Psoas muscle (tissue), 8 donors: ENCODE data around the gene TRAPPC11. TPM values are rescaled to one million over a fixed set of nuclear protein-coding genes. Genes with fewer than 3 reads are reported as not detected.

Experiments
- ATAC-seq, 4 donors: fragments of 200-7000 bp; cut with Tn5 transposase; one replicate each; pipeline ENCODE4 v1.9.1; 2020; ENCODE audit warnings: moderate library complexity in 3 of 4, mild to moderate bottlenecking in 2 of 4
- DNase-seq, 2 donors: peaks; one replicate each; pipeline ENCODE4 v3.0.0-alpha.2; 2020
- H3K27ac ChIP-seq: fragments of 200-600 bp; one replicate; pipeline ENCODE4 v1.8.0; 2022
- H3K27me3 ChIP-seq, 3 donors: fragments of 200-600 bp in 1 of 3; one replicate each; pipeline versions ENCODE4 v1.6.1 to v1.8.0; 2013 to 2022; ENCODE audit warnings: low read length in 2 of 3, mild to moderate bottlenecking in 2 of 3, moderate library complexity in 1 of 3; ENCODE audit not compliant: insufficient read depth in 3 of 3
- H3K36me3 ChIP-seq, 2 donors: fragments of 200-600 bp in 1 of 2; one replicate each; pipeline versions ENCODE4 v1.6.1 to v1.8.0; 2013 to 2022; ENCODE audit warnings: low read depth in 1 of 2, mild to moderate bottlenecking in 1 of 2, moderate library complexity in 1 of 2; ENCODE audit not compliant: insufficient read depth in 1 of 2
- H3K4me1 ChIP-seq: fragments of 200-600 bp; one replicate; pipeline ENCODE4 v1.8.0; 2022
- H3K4me3 ChIP-seq: fragments of 200-600 bp; one replicate; pipeline ENCODE4 v1.8.0; 2022; ENCODE audit warnings: mild to moderate bottlenecking
- H3K9me3 ChIP-seq: fragments of 200-600 bp; one replicate; pipeline ENCODE4 v1.8.0; 2022
- WGBS, 3 donors: extraction: QIAGEN DNeasy Blood & Tissue Kit; methylation state at CpG; one replicate each; pipeline versions ENCODE4 v1.1.6 to v1.1.7; 2013; 5-methylcytosine and 5-hydroxymethylcytosine counted together
- intact Hi-C, 2 donors: fragments of 100-400 bp; cut with DNase I; formaldehyde crosslinking; loops; one replicate each; pipeline versions ENCODE4 v1.11.0 to v1.14.2; 2022
- polyA plus RNA-seq, 3 donors: library from polyadenylated mRNA; stranded (reverse); fragments of 200-250 nt; gene quantifications; one replicate each; pipeline ENCODE4 v1.2.3, GENCODE V29; 2013
- total RNA-seq, 4 donors: library from RNA; stranded (reverse); fragmentation: NEBNext Ultra II Directional in 2 of 4; extraction: Animal tissue kit (Norgen Biotek cat#: 25700) in 2 of 4; gene quantifications; one replicate each; pipeline versions ENCODE4 v1.2.1 to v1.2.4, GENCODE V29; 2021 to 2023
- TF ChIP-seq, protein P1 (sequence below): fragments of 200-600 bp; IDR thresholded peaks from one replicate; pipeline ENCODE4 v1.8.0; 2022; ENCODE audit warnings: antibody characterized with exemption
- donor health status: healthy with polysubstance abuse.
- donor health status: DM: no; HTN: no; CAD: no; lungs with moderate emphysema.
- donor health status: Bipolar disorder and iron deficiency.
- donor health status: healthy.
- donor health status: DM: yes; HTN: yes; CAD: no.
- donor health status: DM: no; HTN: no; CAD: no.
- donor health status: DM: no; HTN: no; CAD: no.
- donor health status: DM: yes; HTN: yes; CAD: no.

The TRAPPC11 gene
- total and polyA plus RNA-seq, 7 donors, result 10.5 to 24.3 (median 20.6) TPM

DNA sequence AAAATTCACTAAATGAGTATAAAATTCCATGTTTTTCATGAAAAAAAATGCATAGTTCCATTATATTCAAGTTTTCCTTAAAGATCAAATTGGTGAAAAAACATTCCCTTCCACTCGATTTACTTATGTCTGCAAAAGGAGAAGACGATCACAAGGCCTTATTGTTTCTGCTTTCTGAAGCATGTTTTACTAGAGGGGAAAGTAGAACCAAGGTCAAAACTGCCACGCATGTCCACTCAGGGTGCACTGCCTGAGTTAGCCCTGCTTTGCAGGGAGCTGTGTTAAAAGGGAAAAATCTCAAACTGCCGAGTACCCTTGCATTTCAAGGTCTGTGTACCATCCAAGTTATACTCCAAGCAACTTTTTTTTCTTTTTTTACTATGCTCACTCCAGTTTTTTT lies 57.2 kb downstream of the TRAPPC11 start:
- no peak for DNase-seq
- H3K36me3 ChIP-seq, result peaks cover 0 to 30% of the 10 kb centered on the region in 2 donors
- ATAC-seq, result no peak
- no peaks in the 10 kb centered on the region for H3K4me1 ChIP-seq
- TF ChIP-seq, protein P1, sequence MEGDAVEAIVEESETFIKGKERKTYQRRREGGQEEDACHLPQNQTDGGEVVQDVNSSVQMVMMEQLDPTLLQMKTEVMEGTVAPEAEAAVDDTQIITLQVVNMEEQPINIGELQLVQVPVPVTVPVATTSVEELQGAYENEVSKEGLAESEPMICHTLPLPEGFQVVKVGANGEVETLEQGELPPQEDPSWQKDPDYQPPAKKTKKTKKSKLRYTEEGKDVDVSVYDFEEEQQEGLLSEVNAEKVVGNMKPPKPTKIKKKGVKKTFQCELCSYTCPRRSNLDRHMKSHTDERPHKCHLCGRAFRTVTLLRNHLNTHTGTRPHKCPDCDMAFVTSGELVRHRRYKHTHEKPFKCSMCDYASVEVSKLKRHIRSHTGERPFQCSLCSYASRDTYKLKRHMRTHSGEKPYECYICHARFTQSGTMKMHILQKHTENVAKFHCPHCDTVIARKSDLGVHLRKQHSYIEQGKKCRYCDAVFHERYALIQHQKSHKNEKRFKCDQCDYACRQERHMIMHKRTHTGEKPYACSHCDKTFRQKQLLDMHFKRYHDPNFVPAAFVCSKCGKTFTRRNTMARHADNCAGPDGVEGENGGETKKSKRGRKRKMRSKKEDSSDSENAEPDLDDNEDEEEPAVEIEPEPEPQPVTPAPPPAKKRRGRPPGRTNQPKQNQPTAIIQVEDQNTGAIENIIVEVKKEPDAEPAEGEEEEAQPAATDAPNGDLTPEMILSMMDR, result no peak
- no peak overlapping the region for H3K4me3 ChIP-seq
- intact Hi-C loops, result loop anchor here in 1 of 2 donors (10.0 kb wide), 1 partner anchor 778 kb away; no protein-coding TSS in a partner anchor
- 83 to 88% (median 83%) methylated on average over 4 of the region's 4 CpGs for WGBS, 3 donors
- H3K9me3 ChIP-seq, result no peaks in the 10 kb centered on the region
- no peak overlapping the region for H3K27ac ChIP-seq
- H3K27me3 ChIP-seq, result no peaks in the 10 kb centered on the region

GRCh38 chr4:183718876-183719275 lies 59.8 kb downstream of the TRAPPC11 start:
- WGBS, 3 donors, result 69 to 74% (median 72%) methylated on average over 5 of the region's 5 CpGs
- H3K4me3 ChIP-seq, result no peak overlapping the region
- TF ChIP-seq, protein P1, result no peak

GRCh38 chr4:183721207-183722081 lies 62.4 kb downstream of the TRAPPC11 start:
- Histone ChIP-seq H3K27me3 (peaks cover 0 to 12% (median 0%) of the 10 kb centered on the region in 3 donors), H3K4me1 (no peaks in the 10 kb centered on the region), H3K27ac (no peak overlapping the region), H3K36me3 (no peaks in the 10 kb centered on the region), H3K4me3 (peak overlapping the region; percentile 70), H3K9me3 (no peaks in the 10 kb centered on the region)
- intact Hi-C loops, result loop anchor here in 1 of 2 donors (10.0 kb wide), 1 partner anchor 443 kb away; no protein-coding TSS in a partner anchor
- TF ChIP-seq, protein P1, result peak; percentile 20
- WGBS, 3 donors, result 44 to 57% (median 51%) methylated on average over 38 of the region's 38 CpGs
- DNase-seq, result peak; percentile 66 to 76
- peak in 3 of 4 donors; percentile 66 to 72 (median 68) for ATAC-seq

More at GRCh38 chr4:183718876-183719275, 59.8 kb downstream of the TRAPPC11 start:
- intact Hi-C loops, result loop anchor here in 1 of 2 donors (10.0 kb wide), 1 partner anchor 776 kb away; no protein-coding TSS in a partner anchor
- H3K4me1 ChIP-seq, result no peaks in the 10 kb centered on the region
- ATAC-seq (no peak), DNase-seq (no peak)
- H3K27me3 ChIP-seq, result peaks cover 0 to 12% (median 0%) of the 10 kb centered on the region in 3 donors
- no peak overlapping the region for H3K27ac ChIP-seq
- H3K36me3 ChIP-seq, result peaks cover 0 to 5% of the 10 kb centered on the region in 2 donors
- no peaks in the 10 kb centered on the region for H3K9me3 ChIP-seq

DNA sequence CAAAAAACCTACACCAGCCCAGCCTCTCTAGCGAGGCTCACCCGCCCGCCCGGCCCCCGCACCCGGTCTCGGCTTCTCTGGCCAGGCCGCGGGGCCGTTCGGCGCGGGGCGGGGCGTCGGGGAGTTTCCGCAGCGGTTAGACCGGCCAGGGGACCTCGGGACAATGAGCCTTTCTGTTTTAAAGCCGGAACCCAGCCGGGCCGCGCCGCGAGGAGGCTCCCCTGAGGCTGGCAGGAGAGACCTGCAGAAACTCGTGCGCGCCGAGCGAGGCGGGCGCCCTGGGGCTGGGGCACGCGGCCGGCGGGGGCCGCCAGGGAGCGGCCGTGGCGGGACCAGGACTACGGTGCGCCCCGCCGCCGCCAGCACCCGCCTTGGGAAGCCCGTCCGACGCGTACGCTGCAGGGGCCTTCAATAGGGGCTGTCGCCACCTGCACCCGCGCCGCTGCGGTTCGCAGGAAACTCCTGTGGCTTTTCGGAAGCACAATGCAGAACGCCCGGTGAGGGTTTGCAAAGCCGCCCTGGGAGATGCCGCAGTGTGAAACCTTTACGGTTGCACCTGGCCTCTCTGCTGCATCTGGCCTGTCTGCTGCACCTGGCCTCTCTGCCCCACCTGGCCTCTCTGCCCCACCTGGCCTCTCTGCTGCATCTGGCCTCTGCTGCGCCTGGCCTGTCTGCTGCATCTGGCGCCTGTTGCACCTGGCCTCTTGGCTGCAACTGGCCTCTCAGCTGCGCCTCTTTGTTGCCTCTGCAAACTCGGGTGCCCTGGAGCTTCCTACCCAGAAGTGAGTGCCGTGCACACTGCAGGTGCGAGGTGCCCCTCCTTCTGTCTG lies 63.9 kb downstream of the TRAPPC11 start:
- H3K36me3 ChIP-seq, result no peaks in the 10 kb centered on the region
- intact Hi-C loops, result loop anchor here in 1 of 2 donors (10.0 kb wide), 1 partner anchor 442 kb away; no protein-coding TSS in a partner anchor
- TF ChIP-seq, protein P1, result no peak
- H3K9me3 ChIP-seq, result no peaks in the 10 kb centered on the region
- no peak overlapping the region for H3K27ac ChIP-seq
- H3K27me3 ChIP-seq, result peaks cover 0 to 12% (median 0%) of the 10 kb centered on the region in 3 donors
- H3K4me3 ChIP-seq, result peak overlapping the region; percentile 70
- H3K4me1 ChIP-seq, result no peaks in the 10 kb centered on the region
- ATAC-seq (peak; percentile 54 to 84 (median 70)), DNase-seq (peak; percentile 52 to 74)
- WGBS, 3 donors, result 6 to 11% (median 7%) methylated on average over 54 to 70 of the region's 70 CpGs
